HG03565 (cell line): Measurements from ENCODE around the gene CACNA2D4.

Experiments
- ATAC-seq: cut with Tn5 transposase; IDR thresholded peaks from one replicate; pipeline ENCODE4 v1.9.1; 2021; ENCODE audit warnings: mild to moderate bottlenecking, moderate library complexity; ENCODE audit not compliant: unreplicated experiment

CACNA2D4 gene

GRCh38 chr12:1847411-1847810, 71.0 kb downstream of the CACNA2D4 start:
- ATAC-seq: no peak

DNA sequence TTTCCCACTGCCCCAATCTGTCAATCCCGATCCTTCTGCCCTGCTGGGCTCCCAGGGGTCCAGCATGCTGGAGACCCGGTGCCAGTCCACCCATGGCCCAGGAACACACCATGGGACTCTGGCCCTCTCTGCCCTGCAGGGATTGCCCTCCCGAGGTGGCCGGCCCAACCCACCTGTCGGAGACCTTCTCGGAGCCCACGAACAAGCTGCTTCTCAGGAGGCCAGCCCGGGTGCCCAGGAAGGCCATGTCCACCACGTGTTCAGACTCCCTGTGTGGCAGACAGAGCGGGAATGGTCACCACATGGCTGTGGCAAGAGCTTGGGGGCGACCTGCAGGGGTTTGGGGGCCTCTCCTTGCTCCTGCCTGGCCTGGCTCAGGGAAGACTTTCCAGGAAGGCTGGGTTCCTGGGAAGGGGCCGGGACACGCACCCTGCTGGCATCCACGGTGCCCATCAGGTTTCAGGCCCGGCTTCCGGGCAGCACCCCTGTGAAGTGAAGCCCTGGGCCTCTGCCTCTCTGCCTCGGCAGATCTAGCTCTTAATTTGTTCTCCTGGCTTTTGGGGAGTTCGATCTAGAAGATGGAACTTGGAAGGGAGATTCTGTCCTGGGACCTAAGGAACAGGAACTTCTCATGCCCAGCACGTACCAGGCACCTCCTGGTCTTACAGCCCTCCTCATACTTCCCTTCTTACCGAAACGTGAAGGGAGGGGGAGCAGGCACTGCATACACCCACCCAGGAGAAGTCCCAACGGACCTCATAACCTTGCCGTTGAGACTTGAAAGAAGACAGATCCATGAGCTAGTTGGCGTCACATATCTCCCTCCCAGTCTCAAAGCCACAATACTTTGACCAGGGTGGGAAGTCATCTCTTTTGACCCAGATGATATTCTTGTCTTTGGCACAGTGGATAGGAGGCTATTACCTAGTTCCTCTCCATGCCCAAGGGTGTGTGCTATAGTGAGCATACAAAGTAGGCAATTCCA, 71.7 kb downstream of the CACNA2D4 start:
- no peak for ATAC-seq

DNA sequence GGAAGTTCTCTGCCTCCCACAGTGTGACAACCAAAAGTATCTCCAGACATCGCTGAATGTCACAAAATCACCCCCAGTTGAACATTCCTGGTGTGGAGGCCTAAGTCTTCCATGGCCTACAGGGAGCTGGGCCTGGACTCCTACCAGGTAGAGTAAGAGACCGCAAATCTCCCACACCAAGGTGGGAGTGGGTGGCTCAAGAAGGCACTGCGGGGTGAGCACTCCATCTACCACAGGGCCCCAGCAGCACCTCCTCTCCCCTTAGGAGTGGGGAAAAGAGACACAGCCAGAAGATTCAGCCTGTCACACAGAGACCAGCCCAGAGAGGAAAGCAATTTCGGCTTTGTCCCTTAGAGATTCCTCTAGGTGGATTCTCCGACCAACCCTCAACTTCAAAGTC, 72.6 kb downstream of the CACNA2D4 start:
- no peak for ATAC-seq

DNA sequence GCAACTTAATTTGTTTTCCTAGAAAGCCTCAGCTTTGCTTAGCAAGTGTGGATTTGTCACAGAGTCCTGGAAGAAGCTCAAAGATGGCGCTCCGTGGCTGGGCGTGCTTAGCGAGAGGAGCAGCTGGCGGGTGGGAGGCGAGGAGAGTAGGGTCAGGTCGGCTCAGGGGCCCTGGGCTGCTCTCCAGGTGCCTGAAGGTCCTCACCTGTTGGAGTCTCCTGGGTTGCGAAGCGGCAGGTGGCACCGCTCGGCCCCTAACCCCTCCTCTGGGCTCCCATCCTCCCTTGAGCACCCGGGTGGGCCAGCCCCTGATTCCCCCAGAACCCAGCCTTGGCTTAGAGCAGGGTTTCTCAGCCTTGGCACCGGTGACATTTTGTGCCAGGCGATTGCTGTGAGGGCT, 73.0 kb downstream of the CACNA2D4 start:
- ATAC-seq: no peak

- no peak for ATAC-seq
Measured at GRCh38 chr12:1844661-1845409, 73.6 kb downstream of the CACNA2D4 start.

- ATAC-seq: no peak
Measured at GRCh38 chr12:1844223-1844622, 74.2 kb downstream of the CACNA2D4 start.

GRCh38 chr12:1843641-1844005, 74.8 kb downstream of the CACNA2D4 start:
- no peak for ATAC-seq

GRCh38 chr12:1842905-1843640, 75.4 kb downstream of the CACNA2D4 start:
- no peak for ATAC-seq

GRCh38 chr12:1842183-1842904, 76.1 kb downstream of the CACNA2D4 start:
- ATAC-seq: no peak

DNA sequence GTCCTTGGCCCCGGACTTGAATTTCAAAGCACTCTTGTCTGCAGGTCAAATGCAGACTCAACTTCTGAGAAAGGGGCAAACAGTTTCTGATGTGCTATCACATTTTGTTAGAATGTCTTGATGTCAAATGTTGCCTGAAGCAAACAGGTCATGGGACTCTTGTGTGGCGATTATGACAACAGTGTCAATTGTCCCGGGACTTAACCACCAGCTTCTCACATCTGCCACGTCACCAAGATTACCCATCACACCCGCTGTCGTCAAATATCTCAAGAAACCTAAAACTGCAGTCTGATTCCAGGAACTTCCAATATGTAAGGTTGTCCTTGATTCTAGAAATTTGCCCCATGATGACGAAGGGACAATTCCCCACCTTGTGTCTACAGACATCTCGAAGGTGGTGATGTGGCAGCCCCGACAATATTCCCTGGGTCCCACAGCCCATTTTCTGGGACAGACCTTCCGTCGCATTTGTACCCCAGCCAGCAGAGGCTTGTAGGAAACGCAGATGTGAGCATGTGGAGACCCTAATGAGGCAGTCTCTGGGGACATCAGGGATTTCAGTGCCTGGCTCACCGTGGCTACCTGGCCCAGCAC, 76.8 kb downstream of the CACNA2D4 start:
- no peak for ATAC-seq

DNA sequence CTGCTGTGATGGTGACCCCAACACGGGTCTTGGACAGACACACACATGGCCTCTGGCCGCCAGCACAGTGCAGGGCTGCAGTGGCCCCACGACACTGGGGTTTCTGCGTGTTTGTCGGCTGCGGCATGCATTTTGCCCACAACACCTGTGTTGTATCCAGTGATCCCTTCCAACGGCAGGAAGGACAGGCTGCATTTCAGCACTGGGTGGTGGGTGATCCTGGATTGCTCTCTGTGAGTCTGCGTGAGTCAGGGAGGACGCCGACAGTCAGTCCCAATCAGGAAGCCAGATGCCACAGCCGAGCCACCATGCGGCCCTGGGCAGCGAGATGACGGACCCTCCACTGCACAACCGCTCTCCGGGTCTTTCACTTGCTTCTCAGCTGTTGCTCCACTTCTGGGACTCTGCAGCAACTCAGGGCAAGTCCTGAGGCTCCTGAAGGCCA, 77.4 kb downstream of the CACNA2D4 start:
- ATAC-seq: no peak

DNA sequence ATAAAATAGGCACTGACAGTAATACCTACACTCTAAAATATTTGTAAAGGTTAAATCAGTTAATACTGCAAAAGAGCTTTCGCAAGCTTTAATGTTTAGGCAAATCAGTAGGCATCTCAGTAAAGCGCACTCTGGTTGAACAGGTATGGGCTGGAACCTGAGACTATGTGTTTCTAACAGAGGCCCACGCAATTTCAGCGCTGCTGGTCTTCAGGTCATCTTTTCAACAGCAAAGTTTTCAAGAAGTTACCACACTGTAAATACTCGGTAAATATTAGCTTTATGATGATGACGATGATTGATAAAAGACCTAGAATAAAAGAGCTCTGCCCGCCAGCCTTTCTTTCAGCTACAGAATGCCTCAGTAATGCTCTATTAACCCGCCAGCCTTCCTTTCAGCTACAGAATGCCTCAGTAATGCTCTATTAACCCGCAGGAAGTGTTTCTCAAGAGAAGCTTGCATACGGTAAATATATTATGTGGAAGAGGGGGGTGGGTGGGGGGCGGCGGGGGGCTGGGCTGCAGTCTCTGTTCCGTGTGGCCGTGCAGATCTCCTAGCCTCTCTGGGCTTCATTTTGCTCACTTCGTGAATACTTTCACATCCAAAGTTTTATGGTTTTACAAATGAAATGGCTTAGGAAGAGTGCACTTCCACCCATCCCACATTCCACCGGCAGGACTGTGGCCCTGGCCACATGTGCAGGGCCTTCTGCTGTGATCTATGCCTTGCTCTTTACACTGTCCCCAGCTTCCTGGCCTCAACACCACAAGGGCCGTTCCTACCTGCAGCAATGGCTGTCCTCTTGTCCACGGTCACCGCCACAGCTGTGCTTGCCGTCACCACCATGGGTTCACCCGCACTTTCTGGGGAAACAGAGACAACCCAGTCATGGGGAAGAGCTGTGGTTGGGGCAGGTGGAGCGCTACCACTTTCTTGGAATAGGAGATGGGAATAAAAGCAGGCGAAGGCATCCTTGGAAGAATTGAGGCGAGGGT, 78.2 kb downstream of the CACNA2D4 start:
- ATAC-seq: no peak

DNA sequence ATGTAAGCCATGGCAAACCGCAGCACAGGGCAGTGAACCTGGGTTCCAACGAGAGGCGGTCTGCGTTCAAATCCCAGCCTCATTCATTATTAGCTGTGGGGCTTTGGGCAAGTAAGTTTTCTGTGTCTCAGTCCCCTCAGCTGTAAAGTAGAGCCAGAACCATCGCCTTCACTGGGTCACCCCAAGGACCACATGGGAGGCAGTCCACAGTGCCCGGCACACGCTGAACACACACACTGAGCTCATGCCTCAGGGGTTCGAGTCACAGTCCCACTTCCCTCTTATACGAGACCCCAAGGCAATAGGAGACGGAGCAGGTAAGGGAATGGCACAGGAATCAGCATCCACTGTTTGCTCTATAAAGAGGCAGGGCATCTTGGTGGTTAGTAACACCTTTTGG, 79.0 kb downstream of the CACNA2D4 start:
- ATAC-seq: no peak

DNA sequence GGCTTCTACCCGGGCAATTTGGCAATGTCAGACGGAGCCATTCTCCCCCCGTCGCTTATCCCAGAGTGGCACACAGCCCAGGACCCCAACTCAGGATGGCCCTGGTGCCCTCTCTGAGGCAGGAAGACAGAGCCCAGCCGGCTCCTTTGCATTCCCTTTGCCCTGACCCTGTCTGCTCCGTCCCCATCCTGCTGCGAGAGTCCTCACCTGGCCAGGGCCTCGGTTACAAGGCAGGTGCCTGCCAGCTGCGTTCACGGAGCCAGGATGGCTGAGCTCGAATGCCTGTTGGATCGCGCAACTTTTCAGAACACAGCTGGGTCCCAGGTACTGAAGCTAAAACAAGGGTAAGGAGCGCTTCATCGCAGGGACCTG, 79.5 kb downstream of the CACNA2D4 start:
- ATAC-seq: no peak

DNA sequence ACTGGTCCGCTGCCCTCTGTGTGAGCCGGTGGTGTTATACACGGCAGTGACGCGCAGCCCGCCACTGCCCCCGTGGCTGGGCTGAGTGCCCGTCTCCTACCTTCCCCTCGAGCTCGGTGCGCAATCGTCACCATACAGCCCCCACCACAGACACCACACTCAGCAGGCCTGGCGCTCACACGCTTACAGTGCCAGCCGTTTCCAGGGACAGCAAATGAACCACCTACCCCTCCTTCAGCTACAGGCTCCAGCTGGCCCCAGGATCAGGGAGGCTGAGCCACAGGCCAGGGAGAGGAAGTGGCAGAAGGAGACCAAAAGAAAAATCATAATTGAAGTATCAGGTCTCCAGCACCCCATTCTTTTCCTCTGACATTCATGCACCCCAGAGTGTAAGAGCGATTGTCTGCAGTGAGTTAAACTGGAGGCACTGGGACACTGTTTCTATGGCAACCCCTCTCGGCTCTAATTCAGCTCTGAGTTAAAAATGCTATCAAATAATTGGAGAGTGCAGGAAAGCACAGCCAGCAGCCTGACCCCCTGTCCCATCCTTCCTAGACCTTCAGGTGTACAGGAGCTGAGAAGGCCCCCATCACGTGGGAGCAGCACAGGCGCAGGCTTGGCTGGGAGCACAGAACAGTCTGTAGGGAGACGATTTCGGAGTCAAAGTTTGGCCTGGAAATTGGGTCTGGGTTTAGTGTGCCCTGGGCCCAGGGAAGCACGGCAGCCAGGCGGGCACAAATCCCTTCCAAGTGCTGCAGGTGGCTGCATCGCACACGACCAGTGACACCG, 80.1 kb downstream of the CACNA2D4 start:
- no peak for ATAC-seq

GRCh38 chr12:1837541-1838204, 80.8 kb downstream of the CACNA2D4 start:
- ATAC-seq: no peak

DNA sequence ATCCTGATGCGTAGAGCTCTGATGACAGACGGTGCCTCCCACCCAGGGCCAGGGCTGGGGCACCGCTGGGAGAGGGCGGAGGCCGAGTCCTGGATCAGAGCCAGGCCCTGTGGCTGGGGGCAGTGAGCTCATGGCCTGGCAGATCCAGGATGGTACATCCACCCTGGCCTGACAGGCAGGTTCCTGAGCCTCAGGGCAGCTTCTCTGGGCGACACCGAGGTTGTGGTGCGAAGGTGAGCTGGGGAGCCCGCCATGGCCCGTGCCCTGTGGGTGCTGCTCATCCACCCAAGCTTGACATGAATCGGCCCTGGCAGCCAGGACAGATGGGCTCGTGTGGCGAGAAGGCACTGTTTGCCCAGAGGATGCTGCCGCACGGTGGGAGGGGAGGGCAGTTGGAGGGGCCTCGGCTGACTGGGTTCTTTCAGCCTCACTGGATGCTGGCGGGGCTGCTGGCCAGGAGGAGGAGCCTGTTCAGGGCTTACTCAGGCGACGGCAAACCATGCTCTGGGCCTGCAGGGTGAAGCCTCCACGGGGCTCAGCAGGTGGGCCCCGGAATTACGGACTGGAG, 81.5 kb downstream of the CACNA2D4 start:
- no peak for ATAC-seq
